Caco-2 (cell line): ENCODE measurements around the gene RABGEF1. TPM values are rescaled to one million over a fixed set of nuclear protein-coding genes. Genes with fewer than 3 reads are reported as not detected.
"Not testable (repeated sequence)": the region's sequence is repeated elsewhere in the genome, so short reads cannot be mapped to it uniquely, and the experiment has no call there.

Experiments used
- BruUV-seq: library from RNA; stranded (reverse); fragments of 400-500 nt; replicated peaks from 2 replicates; lab custom pipeline; 2021; lab: Mats Ljungman, UMichigan
- CTCF ChIA-PET: fragments of 300-600 bp; sonication (Branson Sonifier 250); formaldehyde crosslinking; loops from one replicate; lab custom pipeline; 2022; ENCODE audit warnings: antibody characterized with exemption; lab: Charles Lee
- POLR2A ChIA-PET: fragments of 300-600 bp; sonication (Branson Sonifier 250); formaldehyde crosslinking; loops from one replicate; lab custom pipeline; 2022; ENCODE audit warnings: antibody characterized with exemption; lab: Charles Lee
- DNase-seq, 2 experiments: peaks; one replicate each; pipeline versions ENCODE4 v3.0.0 to v3.0.0-alpha.2; 2020 to 2022
- H3K27me3 ChIP-seq: replicated peaks from 2 replicates; pipeline ENCODE4 v1.6.0; 2011; ENCODE audit warnings: low read length; ENCODE audit not compliant: control insufficient read depth, insufficient read depth
- H3K36me3 ChIP-seq: 2 replicates; pipeline ENCODE4 v1.5.1; 2011; ENCODE audit warnings: low read length; ENCODE audit not compliant: control insufficient read depth, insufficient read depth
- H3K4me1 ChIP-seq: fragments of 250-450 bp; sonication (Bioruptor Pico); 2 replicates; pipeline ENCODE4 v1.5.1; 2020; ENCODE audit warnings: mild to moderate bottlenecking
- H3K4me3 ChIP-seq: 2 replicates; pipeline ENCODE4 v1.5.1; 2011; ENCODE audit warnings: low read depth, mild to moderate bottlenecking, control low read depth, low read length
- H3K9me3 ChIP-seq: fragments of 250-450 bp; sonication (Bioruptor Pico); 2 replicates; pipeline ENCODE4 v1.5.1; 2020; ENCODE audit warnings: mild to moderate bottlenecking, moderate library complexity
- H3K27ac Mint-ChIP-seq: one replicate; pipeline ENCODE4 v1.8.0; 2022; ENCODE audit warnings: mixed read lengths; ENCODE audit not compliant: unreplicated experiment
- H3K27me3 Mint-ChIP-seq: one replicate; pipeline ENCODE4 v1.8.0; 2022; ENCODE audit warnings: mixed read lengths; ENCODE audit not compliant: insufficient read depth, unreplicated experiment
- H3K36me3 Mint-ChIP-seq: one replicate; pipeline ENCODE4 v1.8.0; 2022; ENCODE audit warnings: mild to moderate bottlenecking, mixed read lengths; ENCODE audit not compliant: insufficient read depth, unreplicated experiment
- H3K4me1 Mint-ChIP-seq: one replicate; pipeline ENCODE4 v1.8.0; 2022; ENCODE audit warnings: low read depth, mixed read lengths; ENCODE audit not compliant: unreplicated experiment
- H3K4me3 Mint-ChIP-seq: one replicate; pipeline ENCODE4 v1.8.0; 2022; ENCODE audit warnings: mild to moderate bottlenecking, moderate library complexity, mixed read lengths; ENCODE audit not compliant: unreplicated experiment
- H3K9me3 Mint-ChIP-seq: one replicate; pipeline ENCODE4 v1.8.0; 2022; ENCODE audit warnings: mixed read lengths; ENCODE audit not compliant: unreplicated experiment
- intact Hi-C: fragments of 100-400 bp; cut with micrococcal nuclease; formaldehyde crosslinking; loops from one replicate; pipeline ENCODE4 v1.10.0; 2022; ENCODE audit not compliant: unreplicated experiment
- total RNA-seq: library from RNA; stranded (reverse); gene quantifications from 2 replicates; pipeline ENCODE4 v1.2.3, GENCODE V29; 2022
- TF ChIP-seq, protein P1 (sequence below), 2 experiments: fragments of 200-600 bp in 1 of 2; IDR thresholded peaks; 1 replicate in 1 of 2; 2 replicates in 1 of 2; pipeline versions ENCODE4 v1.5.1 to v1.8.0; 2011 to 2022; ENCODE audit warnings: antibody characterized with exemption in 1 of 2, control low read depth in 1 of 2, inconsistent platforms in 1 of 2, low read depth in 1 of 2, low read length in 1 of 2, mild to moderate bottlenecking in 1 of 2, moderate library complexity in 1 of 2; ENCODE audit not compliant: insufficient read depth in 1 of 2, severe bottlenecking in 1 of 2, unreplicated experiment in 1 of 2

RABGEF1 gene
- total RNA-seq, 1 experiment from 2014 or later, result 20.3 TPM

DNA sequence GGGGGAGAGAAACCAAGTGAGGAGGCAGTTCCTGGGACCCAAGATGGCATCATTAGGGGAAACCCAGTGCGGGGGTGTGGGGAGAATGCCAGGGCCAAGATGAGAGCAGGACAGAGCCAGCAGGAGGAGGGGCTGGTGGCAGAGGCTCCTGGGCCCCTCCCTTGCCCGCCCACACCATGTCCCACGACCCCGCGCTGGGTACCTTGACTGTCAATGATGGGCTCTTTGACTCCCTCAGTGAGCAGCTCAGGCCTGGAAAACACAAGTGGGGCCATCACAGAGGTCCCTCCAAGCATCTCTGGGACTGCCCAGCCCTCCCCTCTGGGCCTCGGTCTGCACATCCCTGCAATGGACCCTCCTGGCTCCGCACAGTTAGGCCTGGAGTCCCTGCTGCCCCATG is 75.4 kb downstream of the RABGEF1 start:
- DNase-seq, result peak in 1 of 2 experiments; percentile 25
- no peak overlapping the region for H3K4me3 ChIP-seq
- H3K36me3 Mint-ChIP-seq, result peaks cover 31% of the 10 kb centered on the region
- H3K36me3 ChIP-seq, result no peaks in the 10 kb centered on the region
- intact Hi-C loops, result no loop called here
- no peak overlapping the region for H3K27ac Mint-ChIP-seq
- ChIA-PET CTCF (interaction anchor here (0.6 kb wide), 1 partner anchor 269 kb away, joined by 6 read pairs; no protein-coding TSS in a partner anchor), POLR2A (no interaction called here)
- no TSS peak for BruUV-seq
- no peaks in the 10 kb centered on the region for H3K9me3 Mint-ChIP-seq
- no peaks in the 10 kb centered on the region for H3K27me3 ChIP-seq
- TF ChIP-seq, protein P1, sequence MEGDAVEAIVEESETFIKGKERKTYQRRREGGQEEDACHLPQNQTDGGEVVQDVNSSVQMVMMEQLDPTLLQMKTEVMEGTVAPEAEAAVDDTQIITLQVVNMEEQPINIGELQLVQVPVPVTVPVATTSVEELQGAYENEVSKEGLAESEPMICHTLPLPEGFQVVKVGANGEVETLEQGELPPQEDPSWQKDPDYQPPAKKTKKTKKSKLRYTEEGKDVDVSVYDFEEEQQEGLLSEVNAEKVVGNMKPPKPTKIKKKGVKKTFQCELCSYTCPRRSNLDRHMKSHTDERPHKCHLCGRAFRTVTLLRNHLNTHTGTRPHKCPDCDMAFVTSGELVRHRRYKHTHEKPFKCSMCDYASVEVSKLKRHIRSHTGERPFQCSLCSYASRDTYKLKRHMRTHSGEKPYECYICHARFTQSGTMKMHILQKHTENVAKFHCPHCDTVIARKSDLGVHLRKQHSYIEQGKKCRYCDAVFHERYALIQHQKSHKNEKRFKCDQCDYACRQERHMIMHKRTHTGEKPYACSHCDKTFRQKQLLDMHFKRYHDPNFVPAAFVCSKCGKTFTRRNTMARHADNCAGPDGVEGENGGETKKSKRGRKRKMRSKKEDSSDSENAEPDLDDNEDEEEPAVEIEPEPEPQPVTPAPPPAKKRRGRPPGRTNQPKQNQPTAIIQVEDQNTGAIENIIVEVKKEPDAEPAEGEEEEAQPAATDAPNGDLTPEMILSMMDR (IDR thresholded peaks at IDR 0.05; ENCODE audit: insufficient read depth in 1 of 2, low read depth in 1 of 2, low read length in 1 of 2, severe bottlenecking in 1 of 2, unreplicated experiment in 1 of 2), result no peak
- H3K9me3 ChIP-seq, result no peaks in the 10 kb centered on the region
- no peaks in the 10 kb centered on the region for H3K4me1 ChIP-seq
- no peaks in the 10 kb centered on the region for H3K4me1 Mint-ChIP-seq
- no peaks in the 10 kb centered on the region for H3K27me3 Mint-ChIP-seq
- H3K4me3 Mint-ChIP-seq, result no peak overlapping the region

DNA sequence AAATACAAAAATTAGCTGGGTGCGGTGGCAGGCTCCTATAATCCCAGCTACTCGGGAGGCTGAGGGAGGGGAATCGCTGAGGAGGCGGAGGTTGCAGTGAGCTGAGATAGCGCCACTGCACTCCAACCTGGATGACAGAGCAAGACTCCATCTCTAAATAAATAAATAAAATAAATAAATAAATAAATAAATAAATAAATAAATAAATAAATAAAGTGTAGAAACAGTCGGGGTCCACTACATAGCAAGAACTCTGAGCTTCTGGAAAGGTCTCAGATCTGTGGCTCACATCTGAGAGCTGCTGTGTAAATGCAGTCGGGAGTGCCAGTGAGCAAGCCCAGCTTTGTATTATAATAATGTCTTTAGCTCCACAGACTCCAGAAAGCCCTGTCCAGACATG is 76.1 kb downstream of the RABGEF1 start:
- H3K27ac Mint-ChIP-seq, H3K4me3 ChIP-seq, H3K4me1 Mint-ChIP-seq, H3K27me3 Mint-ChIP-seq, H3K4me1 ChIP-seq, H3K36me3 ChIP-seq, H3K9me3 Mint-ChIP-seq, DNase-seq, intact Hi-C loops, H3K4me3 Mint-ChIP-seq, H3K27me3 ChIP-seq, BruUV-seq, POLR2A ChIA-PET, H3K9me3 ChIP-seq: not testable (repeated sequence)
- CTCF ChIA-PET, result interaction anchor here (1.2 kb wide), 1 partner anchor 89 kb away, joined by 3 read pairs; no protein-coding TSS in a partner anchor
- peaks cover 28% of the 10 kb centered on the region for H3K36me3 Mint-ChIP-seq

DNA sequence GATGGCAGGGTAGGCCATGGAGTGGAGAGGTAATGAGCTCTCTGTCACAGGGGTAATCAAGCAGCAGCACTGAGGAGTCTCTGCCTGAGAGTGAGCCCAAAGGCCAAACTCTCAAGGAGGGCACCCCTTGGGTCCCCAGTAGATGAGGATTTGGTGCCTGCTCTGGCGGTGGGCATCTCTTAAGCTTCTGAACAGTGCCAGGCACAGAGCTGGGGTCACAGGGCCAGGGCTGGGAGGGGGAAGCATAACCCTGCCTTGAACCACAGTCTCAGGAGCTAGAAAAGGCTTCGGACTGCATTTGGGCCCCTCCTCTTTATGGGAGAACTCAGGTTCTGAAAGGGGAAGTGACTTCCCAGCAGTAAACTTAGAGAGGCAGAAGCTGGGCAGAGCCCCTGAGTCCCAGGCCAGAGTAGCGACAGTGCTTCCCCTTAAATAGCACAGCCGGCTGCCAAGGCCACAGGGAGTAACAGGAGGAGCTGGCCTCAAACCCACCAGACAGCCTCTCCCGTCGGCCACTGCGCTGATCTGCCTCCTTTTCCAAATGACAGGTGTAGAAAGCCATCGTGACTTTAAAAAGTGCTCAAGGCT is 76.8 kb downstream of the RABGEF1 start:
- H3K9me3 Mint-ChIP-seq, H3K9me3 ChIP-seq, POLR2A ChIA-PET, BruUV-seq, H3K4me3 Mint-ChIP-seq, H3K36me3 ChIP-seq, H3K4me1 Mint-ChIP-seq, DNase-seq, intact Hi-C loops, H3K27ac Mint-ChIP-seq, H3K27me3 Mint-ChIP-seq, H3K27me3 ChIP-seq, H3K4me1 ChIP-seq, H3K4me3 ChIP-seq: not testable (repeated sequence)
- CTCF ChIA-PET, result interaction anchor here (1.2 kb wide), 1 partner anchor 88 kb away, joined by 3 read pairs; no protein-coding TSS in a partner anchor
- peaks cover 22% of the 10 kb centered on the region for H3K36me3 Mint-ChIP-seq

DNA sequence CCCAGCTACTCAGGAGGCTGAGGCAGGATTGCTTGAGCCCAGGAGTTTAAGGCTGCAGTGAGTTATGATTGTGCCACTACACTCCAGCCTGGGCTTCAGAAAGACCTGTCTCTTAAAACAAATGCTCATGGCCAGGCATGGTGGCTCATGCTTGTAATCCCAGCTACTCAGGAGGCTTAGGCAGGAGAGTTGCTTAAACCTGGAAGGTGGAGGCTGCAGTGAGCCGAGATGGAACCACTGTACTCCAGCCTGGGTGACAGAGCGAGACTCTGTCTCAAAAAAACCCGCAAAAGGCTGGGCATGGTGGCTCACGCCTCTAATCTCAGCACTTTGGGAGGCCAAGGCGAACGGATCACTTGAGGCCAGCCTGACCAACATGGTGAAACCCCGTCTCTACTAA is 77.4 kb downstream of the RABGEF1 start:
- H3K4me1 Mint-ChIP-seq, BruUV-seq, H3K4me3 ChIP-seq, H3K27ac Mint-ChIP-seq, H3K27me3 ChIP-seq, H3K36me3 ChIP-seq, DNase-seq, H3K9me3 ChIP-seq, H3K27me3 Mint-ChIP-seq, intact Hi-C loops, H3K4me1 ChIP-seq, CTCF ChIA-PET, H3K9me3 Mint-ChIP-seq, H3K4me3 Mint-ChIP-seq, POLR2A ChIA-PET: not testable (repeated sequence)
- H3K36me3 Mint-ChIP-seq, result peaks cover 21% of the 10 kb centered on the region
